ENCODE data around the gene DNAJC3.
"Not testable (repeated sequence)": the region's sequence is repeated elsewhere in the genome, so short reads cannot be mapped to it uniquely, and the experiment has no call there.

The DNAJC3 gene

GRCh38 chr13:95716231-95716630 lies 39.3 kb downstream of the DNAJC3 start:
- no peak for DNase-seq

- no peak for DNase-seq
Observed at GRCh38 chr13:95722241-95722640, 45.3 kb downstream of the DNAJC3 start.

- DNase-seq: no peak
Observed at GRCh38 chr13:95723438-95723837, 46.5 kb downstream of the DNAJC3 start.

GRCh38 chr13:95724252-95724651 lies 47.3 kb downstream of the DNAJC3 start:
- no peak for DNase-seq

- no peak for DNase-seq
Observed at GRCh38 chr13:95726876-95727275, 49.9 kb downstream of the DNAJC3 start.

- no peak for DNase-seq
Observed at GRCh38 chr13:95728957-95729356, 52.0 kb downstream of the DNAJC3 start.

- DNase-seq: no peak
Observed at GRCh38 chr13:95734124-95734523, 57.2 kb downstream of the DNAJC3 start.

- DNase-seq: not testable (repeated sequence)
Observed at GRCh38 chr13:95740071-95740978, 63.4 kb downstream of the DNAJC3 start.

- DNase-seq: no peak
Observed at GRCh38 chr13:95740979-95741320, 64.0 kb downstream of the DNAJC3 start.

- DNase-seq: no peak
Observed at GRCh38 chr13:95741584-95742563, 64.9 kb downstream of the DNAJC3 start.

- no peak for DNase-seq
Observed at GRCh38 chr13:95743192-95743591, 66.3 kb downstream of the DNAJC3 start.

GRCh38 chr13:95745289-95745688 lies 68.3 kb downstream of the DNAJC3 start:
- DNase-seq: no peak

- no peak for DNase-seq
Observed at GRCh38 chr13:95745752-95746151, 68.8 kb downstream of the DNAJC3 start.

GRCh38 chr13:95749545-95749944 lies 72.6 kb downstream of the DNAJC3 start:
- no peak for DNase-seq

- DNase-seq: no peak
Observed at GRCh38 chr13:95752677-95753076, 75.7 kb downstream of the DNAJC3 start.

GRCh38 chr13:95754069-95754468 lies 77.1 kb downstream of the DNAJC3 start:
- no peak for DNase-seq

- peak; percentile 30 for DNase-seq
Observed at GRCh38 chr13:95756072-95756471, 79.1 kb downstream of the DNAJC3 start.

- not testable (repeated sequence) for DNase-seq
Observed at GRCh38 chr13:95762626-95763025, 85.7 kb downstream of the DNAJC3 start.

- DNase-seq: no peak
Observed at GRCh38 chr13:95763601-95764000, 86.7 kb downstream of the DNAJC3 start.

GRCh38 chr13:95771905-95772304 lies 95.0 kb downstream of the DNAJC3 start:
- DNase-seq: no peak

- DNase-seq: no peak
Observed at GRCh38 chr13:95779522-95779921, 102.6 kb downstream of the DNAJC3 start.

- DNase-seq: no peak
Observed at GRCh38 chr13:95781016-95781415, 104.1 kb downstream of the DNAJC3 start.

- DNase-seq: not testable (repeated sequence)
Observed at GRCh38 chr13:95781940-95782339, 105.0 kb downstream of the DNAJC3 start.

- DNase-seq: no peak
Observed at GRCh38 chr13:95783747-95784146, 106.8 kb downstream of the DNAJC3 start.
